GM12878 (cell line): Measurements from ENCODE around the gene PCID2. TPM values are rescaled to one million over a fixed set of nuclear protein-coding genes. Genes with fewer than 3 reads are reported as not detected.

Experiments used
- ATAC-seq: fragments of 200-7000 bp; cut with Tn5 transposase; 3 replicates; pipeline ENCODE4 v1.9.1; 2020; ENCODE audit warnings: mild to moderate bottlenecking, moderate library complexity
- BruUV-seq: library from RNA; stranded (reverse); fragments of 400-500 nt; replicated peaks from 2 replicates; lab custom pipeline; 2021; lab: Mats Ljungman, UMichigan
- CTCF ChIA-PET: fragments of 300-600 bp; sonication (Branson Sonifier 250); formaldehyde crosslinking; extraction: SDS; loops from one replicate; lab custom pipeline; 2021; ENCODE audit warnings: inconsistent platforms; lab: Yijun Ruan, JAX
- POLR2A ChIA-PET: fragments of 350-600 bp; formaldehyde crosslinking; extraction: SDS; loops from one replicate; lab custom pipeline; 2021; ENCODE audit warnings: inconsistent platforms; lab: Charles Lee
- RAD21 ChIA-PET: fragments of 300-600 bp; sonication (Branson Sonifier 250); formaldehyde crosslinking; loops from one replicate; lab custom pipeline; 2023; ENCODE audit warnings: antibody characterized with exemption; ENCODE audit not compliant: unreplicated experiment; lab: Charles Lee
- SMC1A ChIA-PET: fragments of 300-600 bp; sonication (Branson Sonifier 250); formaldehyde crosslinking; loops from one replicate; lab custom pipeline; 2023; ENCODE audit not compliant: unreplicated experiment, uncharacterized antibody; lab: Charles Lee
- DNase-seq: peaks from one replicate; pipeline ENCODE4 v3.0.0-alpha.2; 2011; ENCODE audit warnings: low read depth, low spot score
- FAIRE-seq: peaks from 3 replicates; lab custom pipeline; 2011; peaks lifted over from hg19 to GRCh38; lab: Jason Lieb, UNC
- H2AFZ ChIP-seq: 2 replicates; pipeline ENCODE4 v1.6.0; 2011; ENCODE audit warnings: low read depth, low read length, control low read depth; ENCODE audit not compliant: control insufficient read depth
- H3K27ac ChIP-seq: 2 replicates; pipeline ENCODE4 v1.5.1; 2011; ENCODE audit warnings: control low read depth; ENCODE audit not compliant: control insufficient read depth, insufficient read depth
- H3K27me3 ChIP-seq, 2 experiments: replicated peaks in 1 of 2; 2 replicates each; pipeline versions ENCODE4 v1.6.0 to v1.6.1; 2011; ENCODE audit warnings: low read length in 1 of 2; ENCODE audit not compliant: control insufficient read depth in 2 of 2, insufficient read depth in 2 of 2
- H3K36me3 ChIP-seq, 2 experiments: 2 replicates each; pipeline ENCODE4 v1.5.1; 2011; ENCODE audit warnings: low read length in 1 of 2; ENCODE audit not compliant: control insufficient read depth in 2 of 2, insufficient read depth in 2 of 2
- H3K4me1 ChIP-seq: 2 replicates; pipeline ENCODE4 v1.6.1; 2011; ENCODE audit warnings: mild to moderate bottlenecking, low read length, moderate library complexity, mixed read lengths; ENCODE audit not compliant: control insufficient read depth, insufficient read depth
- H3K4me2 ChIP-seq: 2 replicates; pipeline ENCODE4 v1.6.0; 2011; ENCODE audit warnings: control low read depth; ENCODE audit not compliant: control insufficient read depth, insufficient read depth
- H3K4me3 ChIP-seq: fragments of 200-600 bp; sonication (generic); 2 replicates; pipeline ENCODE4 v1.5.1; 2016
- H3K79me2 ChIP-seq: 2 replicates; pipeline ENCODE4 v1.6.0; 2011; ENCODE audit warnings: low read length; ENCODE audit not compliant: control insufficient read depth, insufficient read depth
- H3K9ac ChIP-seq: 2 replicates; pipeline ENCODE4 v1.8.0; 2011; ENCODE audit warnings: low read length, control low read depth, mixed read lengths; ENCODE audit not compliant: control insufficient read depth, insufficient read depth
- H3K9me3 ChIP-seq: replicated peaks from 3 replicates; pipeline ENCODE4 v1.5.1; 2011; ENCODE audit warnings: mild to moderate bottlenecking, low read length; ENCODE audit not compliant: control insufficient read depth, insufficient read depth
- H4K20me1 ChIP-seq: 2 replicates; pipeline ENCODE4 v1.6.0; 2011; ENCODE audit not compliant: control insufficient read depth, insufficient read depth
- GATAD2B ChIP-seq: fragments of 450-650 bp; conservative IDR thresholded peaks from 2 replicates; pipeline ENCODE4 v1.6.1; 2017; ENCODE audit warnings: low read depth, mild to moderate bottlenecking, moderate library complexity
- KAT2A ChIP-seq: conservative IDR thresholded peaks from 2 replicates; pipeline ENCODE4 v1.6.1; 2011; ENCODE audit warnings: low read depth, low read length; ENCODE audit not compliant: control insufficient read depth
- MTA3 ChIP-seq: IDR thresholded peaks from 2 replicates; pipeline ENCODE4 v1.6.1; 2012; ENCODE audit warnings: low read length, inconsistent platforms, borderline replicate concordance
- MYC ChIP-seq: IDR thresholded peaks from 2 replicates; pipeline ENCODE4 v1.6.1; 2011; ENCODE audit warnings: mild to moderate bottlenecking, low read length, moderate library complexity, inconsistent platforms; ENCODE audit not compliant: insufficient read depth, insufficient replicate concordance, insufficient read length, severe bottlenecking
- NFIC ChIP-seq: IDR thresholded peaks from 2 replicates; pipeline ENCODE4 v1.6.1; 2012; ENCODE audit warnings: low read depth, mild to moderate bottlenecking, inconsistent platforms, low read length, moderate library complexity
- POLR2A ChIP-seq: IDR thresholded peaks from 2 replicates; pipeline ENCODE4 v1.6.1; 2011; ENCODE audit warnings: low read depth, mild to moderate bottlenecking, low read length
- SREBF1 ChIP-seq: IDR thresholded peaks from 2 replicates; pipeline ENCODE4 v1.6.1; 2012; ENCODE audit warnings: mild to moderate bottlenecking, low read length
- SRF ChIP-seq, 2 experiments: IDR thresholded peaks; 2 replicates each; pipeline ENCODE4 v1.6.1; 2011; ENCODE audit warnings: low read depth in 2 of 2, low read length in 2 of 2, mild to moderate bottlenecking in 1 of 2, moderate library complexity in 1 of 2
- YY1 ChIP-seq: IDR thresholded peaks from 2 replicates; pipeline ENCODE4 v1.6.1; 2011; ENCODE audit warnings: low read depth, mild to moderate bottlenecking, low read length
- WGBS: methylation state at CpG from one replicate; pipeline ENCODE4 v1.1.6; 2016; ENCODE audit warnings: low lambda C conversion rate; ENCODE audit not compliant: insufficient replicate concordance, insufficient coverage; ENCODE audit errors: missing lambda C conversion rate; 5-methylcytosine and 5-hydroxymethylcytosine counted together
- in situ Hi-C: fragments of 300-500 bp; cut with MboI; formaldehyde crosslinking; loops from 9 replicates; pipeline ENCODE4 v1.14.3; 2018; ENCODE audit warnings: mixed read lengths
- intact Hi-C: fragments of 100-400 bp; cut with micrococcal nuclease; formaldehyde crosslinking; loops from one replicate; pipeline ENCODE4 v1.14.2; 2022; ENCODE audit not compliant: unreplicated experiment
- polyA plus RNA-seq, 11 experiments: library from polyadenylated mRNA; depleted of rRNA in 4 of 11; unstranded in 6 of 11; stranded (reverse) in 5 of 11; fragments of >200 nt; fragmentation: Nextera tagmentation in 4 of 11; fragmentation: Illumina TruSeq in 1 of 11; extraction: Ambion mirVana in 4 of 11; extraction: Trizol in 1 of 11; gene quantifications; 1 replicate in 1 of 11; 2 replicates in 10 of 11; pipeline versions ENCODE4 v1.2.1 to v1.2.3, GENCODE V29; 2011 to 2016; ENCODE audit warnings: inconsistent platforms in 2 of 11, missing spikeins in 2 of 11, low read depth in 1 of 11
- total RNA-seq, 4 experiments: library from RNA; depleted of rRNA in 3 of 4; stranded (reverse); fragments of >200 nt in 3 of 4; fragmentation: Illumina TruSeq in 1 of 4; extraction: Trizol in 1 of 4; gene quantifications; 2 replicates each; pipeline versions ENCODE4 v1.2.1 to v1.2.3, GENCODE V29; 2013 to 2021
- TF ChIP-seq, protein P1 (sequence below): fragments of 450-650 bp; IDR thresholded peaks from 2 replicates; pipeline ENCODE4 v1.6.1; 2017; ENCODE audit warnings: mild to moderate bottlenecking

The PCID2 gene
- total and polyA plus RNA-seq, 10 of the 15 experiments (the other 5 are each of a cell fraction or from before 2014, with no cell fraction given): 37.0 to 98.1 (median 58.3) TPM

DNA sequence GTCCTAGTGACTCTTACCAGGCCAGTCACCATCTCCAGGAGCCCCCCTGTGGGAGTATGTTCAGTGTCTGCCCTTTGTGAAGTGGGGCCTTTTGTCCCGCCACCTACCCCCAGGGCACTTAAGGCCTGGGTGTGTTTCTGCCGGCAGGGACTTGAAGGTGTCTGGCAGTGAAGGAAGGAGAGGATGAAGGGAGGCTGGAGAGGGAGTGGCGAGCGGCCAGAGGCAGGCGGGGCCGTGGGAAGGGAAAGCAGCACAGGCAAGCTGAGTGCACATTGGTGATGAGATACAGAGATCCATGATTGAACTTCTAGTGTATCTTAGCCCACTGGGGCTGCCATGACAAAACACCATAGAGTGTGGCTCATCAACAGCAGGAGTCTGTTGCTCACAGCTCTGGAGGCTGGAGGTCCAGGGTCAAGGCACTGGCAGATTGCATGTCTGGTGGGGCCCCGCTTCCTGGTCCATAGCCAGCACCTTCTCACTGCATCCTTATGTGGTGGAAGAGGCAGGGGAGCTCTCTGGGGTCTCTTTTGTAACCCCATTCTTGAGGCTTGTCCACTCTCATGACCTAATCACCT lies 18.5 kb upstream of the PCID2 start:
- H4K20me1 ChIP-seq: 0 out of 2 replicates have a peak, but pooled peaks cover 4% of the 10 kb centered on the region
- RAD21 ChIA-PET: no interaction called here
- POLR2A ChIA-PET: no interaction called here
- H3K79me2 ChIP-seq: no peaks in the 10 kb centered on the region
- H3K4me3 ChIP-seq: no peak overlapping the region
- in situ Hi-C loops (no loop called here), intact Hi-C loops (no loop called here)
- no peak overlapping the region for H3K4me2 ChIP-seq
- no peak for DNase-seq
- no peak overlapping the region for H2AFZ ChIP-seq
- H3K36me3 ChIP-seq: peaks cover 21 to 31% of the 10 kb centered on the region in 2 experiments; a peak in 3 of 4 replicates
- 98% methylated on average over 7 of the region's 7 CpGs for WGBS
- SMC1A ChIA-PET: no interaction called here
- H3K9me3 ChIP-seq: no peaks in the 10 kb centered on the region
- no TSS peak for BruUV-seq
- ATAC-seq: no peak
- no peak for FAIRE-seq
- no peaks in the 10 kb centered on the region for H3K4me1 ChIP-seq
- H3K27ac ChIP-seq: no peak overlapping the region
- CTCF ChIA-PET: no interaction called here
- no peaks in the 10 kb centered on the region for H3K27me3 ChIP-seq
- TF ChIP-seq POLR2A (peak; percentile 19; the same call in 1 of the 2 replicates), GATAD2B (no peak)
- H3K9ac ChIP-seq: no peak overlapping the region

DNA sequence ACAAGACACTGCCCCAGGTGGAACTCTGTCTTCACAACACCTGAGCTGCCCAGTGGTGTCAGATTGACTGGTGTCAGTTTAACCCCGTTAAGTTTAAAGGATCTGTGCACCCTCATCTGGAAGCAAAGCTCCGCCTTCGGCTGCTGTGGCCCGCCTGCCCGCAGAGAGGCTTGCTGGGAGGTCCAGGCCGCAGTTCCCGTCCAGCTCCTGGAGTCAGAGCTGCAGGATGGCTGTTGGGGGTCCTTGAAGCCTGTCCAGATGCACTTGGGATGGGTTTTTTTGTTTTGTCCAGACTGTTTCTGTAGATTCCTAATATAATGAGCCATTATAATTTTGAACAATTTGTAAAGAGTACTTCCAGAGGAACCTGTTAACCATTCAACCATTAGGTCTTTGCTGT lies 17.0 kb upstream of the PCID2 start:
- Histone ChIP-seq H3K9ac (no peak overlapping the region), H3K9me3 (no peaks in the 10 kb centered on the region), H3K4me2 (no peak overlapping the region), H3K4me1 (no peaks in the 10 kb centered on the region), H3K79me2 (no peaks in the 10 kb centered on the region), H2AFZ (no peak overlapping the region), H4K20me1 (0 out of 2 replicates have a peak, but pooled peaks cover 4% of the 10 kb centered on the region), H3K4me3 (no peak overlapping the region), H3K27ac (no peak overlapping the region), H3K27me3 (no peaks in the 10 kb centered on the region), H3K36me3 (peaks cover 25 to 34% of the 10 kb centered on the region in 2 experiments; a peak in 3 of 4 replicates)
- ChIA-PET CTCF (interaction anchor here (0.8 kb wide), 1 partner anchor 169 kb away, joined by 3 read pairs; no protein-coding TSS in a partner anchor), RAD21 (no interaction called here), SMC1A (interaction anchor here (1.1 kb wide), 1 partner anchor 25 kb away, joined by 3 read pairs; no protein-coding TSS in a partner anchor), POLR2A (no interaction called here)
- FAIRE-seq (no peak), DNase-seq (no peak), ATAC-seq (no peak)
- over 99% methylated on average over 7 of the region's 7 CpGs for WGBS
- in situ Hi-C loops (no loop called here), intact Hi-C loops (no loop called here)
- no TSS peak for BruUV-seq
- TF ChIP-seq NFIC: no peak
- no peak for TF ChIP-seq MYC
- no peak for TF ChIP-seq KAT2A
- TF ChIP-seq SRF (IDR thresholded peaks at IDR 0.05; ENCODE audit: low read depth in 2 of 2, low read length in 2 of 2): no peak
- no peak for TF ChIP-seq SREBF1
- no peak for TF ChIP-seq MTA3
- TF ChIP-seq, protein P1, sequence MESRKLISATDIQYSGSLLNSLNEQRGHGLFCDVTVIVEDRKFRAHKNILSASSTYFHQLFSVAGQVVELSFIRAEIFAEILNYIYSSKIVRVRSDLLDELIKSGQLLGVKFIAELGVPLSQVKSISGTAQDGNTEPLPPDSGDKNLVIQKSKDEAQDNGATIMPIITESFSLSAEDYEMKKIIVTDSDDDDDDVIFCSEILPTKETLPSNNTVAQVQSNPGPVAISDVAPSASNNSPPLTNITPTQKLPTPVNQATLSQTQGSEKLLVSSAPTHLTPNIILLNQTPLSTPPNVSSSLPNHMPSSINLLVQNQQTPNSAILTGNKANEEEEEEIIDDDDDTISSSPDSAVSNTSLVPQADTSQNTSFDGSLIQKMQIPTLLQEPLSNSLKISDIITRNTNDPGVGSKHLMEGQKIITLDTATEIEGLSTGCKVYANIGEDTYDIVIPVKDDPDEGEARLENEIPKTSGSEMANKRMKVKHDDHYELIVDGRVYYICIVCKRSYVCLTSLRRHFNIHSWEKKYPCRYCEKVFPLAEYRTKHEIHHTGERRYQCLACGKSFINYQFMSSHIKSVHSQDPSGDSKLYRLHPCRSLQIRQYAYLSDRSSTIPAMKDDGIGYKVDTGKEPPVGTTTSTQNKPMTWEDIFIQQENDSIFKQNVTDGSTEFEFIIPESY: no peak
- TF ChIP-seq YY1: no peak
